GM12878 (cell line): ENCODE measurements around the gene VAC14.

ENCODE experiments used
- EGR1 ChIP-seq, 2 experiments: IDR thresholded peaks; 1 replicate in 1 of 2; 2 replicates in 1 of 2; pipeline ENCODE4 v1.6.1; 2011 to 2012; ENCODE audit warnings: low read depth in 2 of 2, low read length in 2 of 2, borderline replicate concordance in 1 of 2, mild to moderate bottlenecking in 1 of 2, moderate library complexity in 1 of 2
- EZH2 ChIP-seq: IDR thresholded peaks from 2 replicates; pipeline ENCODE4 v1.6.1; 2012; ENCODE audit warnings: low read depth, mild to moderate bottlenecking, control low read depth, inconsistent platforms, low read length, borderline replicate concordance; ENCODE audit not compliant: control insufficient read depth
- POLR2A ChIP-seq: IDR thresholded peaks from 2 replicates; pipeline ENCODE4 v1.6.1; 2011; ENCODE audit warnings: low read depth, mild to moderate bottlenecking, low read length
- POLR2AphosphoS2 ChIP-seq: IDR thresholded peaks from 2 replicates; pipeline ENCODE4 v1.6.1; 2011; ENCODE audit warnings: low read depth, mild to moderate bottlenecking, low read length, improper control_type of control experiment, moderate library complexity
- POLR2AphosphoS5 ChIP-seq: IDR thresholded peaks from 2 replicates; pipeline ENCODE4 v1.6.1; 2011; ENCODE audit warnings: mild to moderate bottlenecking, low read length, inconsistent platforms
- TF ChIP-seq, protein P1 (sequence below), 3 experiments: IDR thresholded peaks in 2 of 3; conservative IDR thresholded peaks in 1 of 3; 2 replicates each; pipeline ENCODE4 v1.5.1; 2011; ENCODE audit warnings: low read depth in 3 of 3, low read length in 3 of 3, mild to moderate bottlenecking in 3 of 3, control low read depth in 2 of 3, moderate library complexity in 2 of 3, inconsistent platforms in 1 of 3, mixed read lengths in 1 of 3; ENCODE audit not compliant: control insufficient read depth in 2 of 3, insufficient read depth in 1 of 3; ENCODE audit errors: extremely low read depth in 1 of 3
- TF ChIP-seq, protein P2 (sequence below): fragments of 450-650 bp; IDR thresholded peaks from 2 replicates; pipeline ENCODE4 v1.6.1; 2016; ENCODE audit warnings: mild to moderate bottlenecking
- TF ChIP-seq, protein P3 (sequence below): IDR thresholded peaks from 2 replicates; pipeline ENCODE4 v1.6.1; 2011; ENCODE audit warnings: low read depth, low read length, improper control_type of control experiment, borderline replicate concordance
- TF ChIP-seq, protein P4 (sequence below): fragments of 450-650 bp; formaldehyde crosslinking; IDR thresholded peaks from 2 replicates; pipeline ENCODE4 v1.5.0; 2022; ENCODE audit warnings: mild to moderate bottlenecking, missing genetic modification characterization

DNA sequence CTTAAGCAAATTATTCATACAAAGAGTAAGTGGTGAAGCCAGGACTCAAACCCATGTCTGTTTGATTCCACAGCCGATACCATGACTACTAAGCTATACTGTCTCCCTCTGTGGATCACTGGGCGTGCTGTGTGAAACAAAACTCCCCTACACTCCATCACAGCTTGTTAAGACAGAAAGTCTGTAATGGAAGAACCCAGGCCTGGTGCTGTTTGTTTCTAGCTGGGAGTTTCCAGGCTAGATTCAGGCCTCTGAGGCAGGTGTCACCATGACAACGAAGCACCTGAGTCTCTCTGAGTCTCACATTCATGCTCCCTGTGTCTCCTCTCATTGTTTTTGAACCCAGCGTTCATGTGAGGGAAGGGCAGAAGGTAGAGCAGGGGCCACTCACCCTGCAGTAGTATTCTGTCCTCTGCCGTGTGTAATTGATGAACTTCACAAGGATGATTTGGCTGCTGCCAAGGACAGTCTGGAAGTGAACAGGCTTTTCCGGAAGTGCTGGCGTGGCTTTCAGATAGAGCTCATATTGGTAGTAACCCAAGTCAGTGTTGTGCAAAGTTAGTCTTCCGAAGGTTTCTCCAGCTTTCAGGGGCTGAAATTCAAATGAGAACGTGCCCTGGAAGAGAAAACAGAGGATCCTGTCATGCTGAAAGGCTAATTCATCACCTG lies 8.6 kb upstream of the VAC14 start:
- TF ChIP-seq, protein P1, sequence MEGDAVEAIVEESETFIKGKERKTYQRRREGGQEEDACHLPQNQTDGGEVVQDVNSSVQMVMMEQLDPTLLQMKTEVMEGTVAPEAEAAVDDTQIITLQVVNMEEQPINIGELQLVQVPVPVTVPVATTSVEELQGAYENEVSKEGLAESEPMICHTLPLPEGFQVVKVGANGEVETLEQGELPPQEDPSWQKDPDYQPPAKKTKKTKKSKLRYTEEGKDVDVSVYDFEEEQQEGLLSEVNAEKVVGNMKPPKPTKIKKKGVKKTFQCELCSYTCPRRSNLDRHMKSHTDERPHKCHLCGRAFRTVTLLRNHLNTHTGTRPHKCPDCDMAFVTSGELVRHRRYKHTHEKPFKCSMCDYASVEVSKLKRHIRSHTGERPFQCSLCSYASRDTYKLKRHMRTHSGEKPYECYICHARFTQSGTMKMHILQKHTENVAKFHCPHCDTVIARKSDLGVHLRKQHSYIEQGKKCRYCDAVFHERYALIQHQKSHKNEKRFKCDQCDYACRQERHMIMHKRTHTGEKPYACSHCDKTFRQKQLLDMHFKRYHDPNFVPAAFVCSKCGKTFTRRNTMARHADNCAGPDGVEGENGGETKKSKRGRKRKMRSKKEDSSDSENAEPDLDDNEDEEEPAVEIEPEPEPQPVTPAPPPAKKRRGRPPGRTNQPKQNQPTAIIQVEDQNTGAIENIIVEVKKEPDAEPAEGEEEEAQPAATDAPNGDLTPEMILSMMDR (IDR thresholded peaks at IDR 0.05 in 2 of 3, conservative IDR thresholded peaks at IDR 0.05 in 1 of 3; ENCODE audit: control insufficient read depth in 2 of 3, extremely low read depth in 1 of 3, insufficient read depth in 1 of 3, low read depth in 3 of 3, low read length in 3 of 3) = no peak
- TF ChIP-seq, protein P2, sequence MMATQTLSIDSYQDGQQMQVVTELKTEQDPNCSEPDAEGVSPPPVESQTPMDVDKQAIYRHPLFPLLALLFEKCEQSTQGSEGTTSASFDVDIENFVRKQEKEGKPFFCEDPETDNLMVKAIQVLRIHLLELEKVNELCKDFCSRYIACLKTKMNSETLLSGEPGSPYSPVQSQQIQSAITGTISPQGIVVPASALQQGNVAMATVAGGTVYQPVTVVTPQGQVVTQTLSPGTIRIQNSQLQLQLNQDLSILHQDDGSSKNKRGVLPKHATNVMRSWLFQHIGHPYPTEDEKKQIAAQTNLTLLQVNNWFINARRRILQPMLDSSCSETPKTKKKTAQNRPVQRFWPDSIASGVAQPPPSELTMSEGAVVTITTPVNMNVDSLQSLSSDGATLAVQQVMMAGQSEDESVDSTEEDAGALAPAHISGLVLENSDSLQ = no peak
- TF ChIP-seq EZH2 (no peak), POLR2A (no peak), EGR1 (IDR thresholded peaks at IDR 0.05; ENCODE audit: borderline replicate concordance in 1 of 2, low read depth in 2 of 2, low read length in 2 of 2) (no peak), POLR2AphosphoS5 (no peak), POLR2AphosphoS2 (no peak)
- TF ChIP-seq, protein P3, sequence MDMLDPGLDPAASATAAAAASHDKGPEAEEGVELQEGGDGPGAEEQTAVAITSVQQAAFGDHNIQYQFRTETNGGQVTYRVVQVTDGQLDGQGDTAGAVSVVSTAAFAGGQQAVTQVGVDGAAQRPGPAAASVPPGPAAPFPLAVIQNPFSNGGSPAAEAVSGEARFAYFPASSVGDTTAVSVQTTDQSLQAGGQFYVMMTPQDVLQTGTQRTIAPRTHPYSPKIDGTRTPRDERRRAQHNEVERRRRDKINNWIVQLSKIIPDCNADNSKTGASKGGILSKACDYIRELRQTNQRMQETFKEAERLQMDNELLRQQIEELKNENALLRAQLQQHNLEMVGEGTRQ = no peak
- TF ChIP-seq, protein P4, sequence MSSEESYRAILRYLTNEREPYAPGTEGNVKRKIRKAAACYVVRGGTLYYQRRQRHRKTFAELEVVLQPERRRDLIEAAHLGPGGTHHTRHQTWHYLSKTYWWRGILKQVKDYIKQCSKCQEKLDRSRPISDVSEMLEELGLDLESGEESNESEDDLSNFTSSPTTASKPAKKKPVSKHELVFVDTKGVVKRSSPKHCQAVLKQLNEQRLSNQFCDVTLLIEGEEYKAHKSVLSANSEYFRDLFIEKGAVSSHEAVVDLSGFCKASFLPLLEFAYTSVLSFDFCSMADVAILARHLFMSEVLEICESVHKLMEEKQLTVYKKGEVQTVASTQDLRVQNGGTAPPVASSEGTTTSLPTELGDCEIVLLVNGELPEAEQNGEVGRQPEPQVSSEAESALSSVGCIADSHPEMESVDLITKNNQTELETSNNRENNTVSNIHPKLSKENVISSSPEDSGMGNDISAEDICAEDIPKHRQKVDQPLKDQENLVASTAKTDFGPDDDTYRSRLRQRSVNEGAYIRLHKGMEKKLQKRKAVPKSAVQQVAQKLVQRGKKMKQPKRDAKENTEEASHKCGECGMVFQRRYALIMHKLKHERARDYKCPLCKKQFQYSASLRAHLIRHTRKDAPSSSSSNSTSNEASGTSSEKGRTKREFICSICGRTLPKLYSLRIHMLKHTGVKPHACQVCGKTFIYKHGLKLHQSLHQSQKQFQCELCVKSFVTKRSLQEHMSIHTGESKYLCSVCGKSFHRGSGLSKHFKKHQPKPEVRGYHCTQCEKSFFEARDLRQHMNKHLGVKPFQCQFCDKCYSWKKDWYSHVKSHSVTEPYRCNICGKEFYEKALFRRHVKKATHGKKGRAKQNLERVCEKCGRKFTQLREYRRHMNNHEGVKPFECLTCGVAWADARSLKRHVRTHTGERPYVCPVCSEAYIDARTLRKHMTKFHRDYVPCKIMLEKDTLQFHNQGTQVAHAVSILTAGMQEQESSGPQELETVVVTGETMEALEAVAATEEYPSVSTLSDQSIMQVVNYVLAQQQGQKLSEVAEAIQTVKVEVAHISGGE (CRISPR knock-in tag) = no peak
